HEK293 (cell line): ENCODE data around the gene SLC12A2.

ENCODE experiments used
- BCL11A ChIP-seq: fragments of 450-650 bp; formaldehyde crosslinking; IDR thresholded peaks from 2 replicates; pipeline ENCODE4 v1.5.1; 2016; ENCODE audit warnings: low read depth, missing biosample characterization, missing genetic modification characterization
- BCL11B ChIP-seq: fragments of 450-650 bp; formaldehyde crosslinking; IDR thresholded peaks from 2 replicates; pipeline ENCODE4 v1.5.1; 2016; ENCODE audit warnings: low read depth, missing biosample characterization, missing genetic modification characterization
- FEZF1 ChIP-seq: fragments of 450-650 bp; formaldehyde crosslinking; IDR thresholded peaks from 2 replicates; pipeline ENCODE4 v1.5.1; 2016; ENCODE audit warnings: missing biosample characterization, missing genetic modification characterization
- GFI1B ChIP-seq: fragments of 450-650 bp; formaldehyde crosslinking; IDR thresholded peaks from 2 replicates; pipeline ENCODE4 v1.5.1; 2016; ENCODE audit warnings: missing biosample characterization, missing genetic modification characterization
- MZF1 ChIP-seq: fragments of 450-650 bp; formaldehyde crosslinking; IDR thresholded peaks from 2 replicates; pipeline ENCODE4 v1.5.1; 2017; ENCODE audit warnings: missing biosample characterization, missing genetic modification characterization, borderline replicate concordance
- OSR2 ChIP-seq: fragments of 450-650 bp; formaldehyde crosslinking; IDR thresholded peaks from 2 replicates; pipeline ENCODE4 v1.5.1; 2016; ENCODE audit warnings: missing biosample characterization, missing genetic modification characterization
- OVOL3 ChIP-seq: fragments of 450-650 bp; formaldehyde crosslinking; IDR thresholded peaks from 2 replicates; pipeline ENCODE4 v1.5.1; 2016; ENCODE audit warnings: missing biosample characterization, missing genetic modification characterization
- SCRT1 ChIP-seq: fragments of 450-650 bp; formaldehyde crosslinking; IDR thresholded peaks from 2 replicates; pipeline ENCODE4 v1.5.1; 2016; ENCODE audit warnings: missing biosample characterization, missing genetic modification characterization, borderline replicate concordance
- SP2 ChIP-seq: fragments of 450-650 bp; formaldehyde crosslinking; IDR thresholded peaks from 2 replicates; pipeline ENCODE4 v1.5.1; 2016; ENCODE audit warnings: missing biosample characterization, missing genetic modification characterization
- TCF7L2 ChIP-seq: IDR thresholded peaks from 2 replicates; pipeline ENCODE4 v1.6.1; 2011; ENCODE audit warnings: low read depth, mild to moderate bottlenecking, inconsistent platforms, low read length, moderate library complexity, borderline replicate concordance
- ZBTB44 ChIP-seq: fragments of 450-650 bp; IDR thresholded peaks from 2 replicates; pipeline ENCODE4 v1.5.1; 2018; ENCODE audit warnings: missing biosample characterization, mild to moderate bottlenecking, missing genetic modification characterization
- ZBTB8A ChIP-seq: fragments of 450-650 bp; formaldehyde crosslinking; IDR thresholded peaks from 2 replicates; pipeline ENCODE4 v1.5.1; 2016; ENCODE audit warnings: missing biosample characterization, missing genetic modification characterization
- ZIC2 ChIP-seq: fragments of 450-650 bp; formaldehyde crosslinking; IDR thresholded peaks from 2 replicates; pipeline ENCODE4 v1.5.1; 2016; ENCODE audit warnings: missing biosample characterization, missing genetic modification characterization
- ZNF155 ChIP-seq: fragments of 450-650 bp; formaldehyde crosslinking; IDR thresholded peaks from 2 replicates; pipeline ENCODE4 v1.5.1; 2016; ENCODE audit warnings: missing biosample characterization, missing genetic modification characterization
- ZNF18 ChIP-seq: fragments of 450-650 bp; formaldehyde crosslinking; IDR thresholded peaks from 2 replicates; pipeline ENCODE4 v1.5.1; 2016; ENCODE audit warnings: missing biosample characterization, missing genetic modification characterization
- ZNF2 ChIP-seq: fragments of 450-650 bp; formaldehyde crosslinking; IDR thresholded peaks from 2 replicates; pipeline ENCODE4 v1.5.1; 2016; ENCODE audit warnings: missing biosample characterization, missing genetic modification characterization
- ZNF26 ChIP-seq: fragments of 450-650 bp; formaldehyde crosslinking; IDR thresholded peaks from 2 replicates; pipeline ENCODE4 v1.5.1; 2016; ENCODE audit warnings: missing biosample characterization, missing genetic modification characterization
- ZNF362 ChIP-seq: fragments of 450-650 bp; formaldehyde crosslinking; IDR thresholded peaks from 2 replicates; pipeline ENCODE4 v1.5.1; 2016; ENCODE audit warnings: missing biosample characterization, missing genetic modification characterization
- ZNF366 ChIP-seq: fragments of 450-650 bp; formaldehyde crosslinking; conservative IDR thresholded peaks from 2 replicates; pipeline ENCODE4 v1.5.1; 2016; ENCODE audit warnings: missing biosample characterization, missing genetic modification characterization
- ZNF423 ChIP-seq: fragments of 450-650 bp; formaldehyde crosslinking; IDR thresholded peaks from 2 replicates; pipeline ENCODE4 v1.5.1; 2016; ENCODE audit warnings: missing biosample characterization, missing genetic modification characterization
- ZNF549 ChIP-seq: fragments of 450-650 bp; IDR thresholded peaks from 2 replicates; pipeline ENCODE4 v1.5.1; 2018; ENCODE audit warnings: missing biosample characterization, missing genetic modification characterization, mild to moderate bottlenecking, inconsistent platforms, moderate library complexity
- ZNF561 ChIP-seq: fragments of 450-650 bp; IDR thresholded peaks from 2 replicates; pipeline ENCODE4 v1.5.1; 2018; ENCODE audit warnings: missing biosample characterization, missing genetic modification characterization, borderline replicate concordance
- ZNF571 ChIP-seq: fragments of 450-650 bp; formaldehyde crosslinking; IDR thresholded peaks from 2 replicates; pipeline ENCODE4 v1.5.0; 2017; ENCODE audit warnings: missing biosample characterization, missing genetic modification characterization
- ZNF610 ChIP-seq: fragments of 450-650 bp; formaldehyde crosslinking; IDR thresholded peaks from 2 replicates; pipeline ENCODE4 v1.5.1; 2016; ENCODE audit warnings: missing biosample characterization, missing genetic modification characterization, borderline replicate concordance
- ZNF621 ChIP-seq: fragments of 450-650 bp; formaldehyde crosslinking; IDR thresholded peaks from 2 replicates; pipeline ENCODE4 v1.5.1; 2017; ENCODE audit warnings: missing biosample characterization, missing genetic modification characterization
- ZNF747 ChIP-seq: fragments of 450-650 bp; formaldehyde crosslinking; IDR thresholded peaks from 2 replicates; pipeline ENCODE4 v1.5.1; 2016; ENCODE audit warnings: missing biosample characterization, missing genetic modification characterization
- ZNF843 ChIP-seq: fragments of 450-650 bp; formaldehyde crosslinking; IDR thresholded peaks from 2 replicates; pipeline ENCODE4 v1.5.1; 2016; ENCODE audit warnings: missing biosample characterization, missing genetic modification characterization
- ZSCAN30 ChIP-seq: fragments of 450-650 bp; IDR thresholded peaks from 2 replicates; pipeline ENCODE4 v1.5.1; 2018; ENCODE audit warnings: missing biosample characterization, mild to moderate bottlenecking, missing genetic modification characterization, moderate library complexity
- ZSCAN4 ChIP-seq: fragments of 450-650 bp; formaldehyde crosslinking; IDR thresholded peaks from 2 replicates; pipeline ENCODE4 v1.5.1; 2017; ENCODE audit warnings: missing biosample characterization, missing genetic modification characterization
- ZXDB ChIP-seq: fragments of 450-650 bp; formaldehyde crosslinking; IDR thresholded peaks from 2 replicates; pipeline ENCODE4 v1.5.1; 2016; ENCODE audit warnings: missing biosample characterization, missing genetic modification characterization
- TF ChIP-seq, protein P1 (sequence below): fragments of 450-650 bp; formaldehyde crosslinking; IDR thresholded peaks from 2 replicates; pipeline ENCODE4 v1.5.1; 2017; ENCODE audit warnings: missing biosample characterization, missing genetic modification characterization
- TF ChIP-seq, protein P2 (sequence below): fragments of 450-650 bp; formaldehyde crosslinking; IDR thresholded peaks from 2 replicates; pipeline ENCODE4 v1.5.1; 2016; ENCODE audit warnings: missing biosample characterization, missing genetic modification characterization

SLC12A2 gene

DNA sequence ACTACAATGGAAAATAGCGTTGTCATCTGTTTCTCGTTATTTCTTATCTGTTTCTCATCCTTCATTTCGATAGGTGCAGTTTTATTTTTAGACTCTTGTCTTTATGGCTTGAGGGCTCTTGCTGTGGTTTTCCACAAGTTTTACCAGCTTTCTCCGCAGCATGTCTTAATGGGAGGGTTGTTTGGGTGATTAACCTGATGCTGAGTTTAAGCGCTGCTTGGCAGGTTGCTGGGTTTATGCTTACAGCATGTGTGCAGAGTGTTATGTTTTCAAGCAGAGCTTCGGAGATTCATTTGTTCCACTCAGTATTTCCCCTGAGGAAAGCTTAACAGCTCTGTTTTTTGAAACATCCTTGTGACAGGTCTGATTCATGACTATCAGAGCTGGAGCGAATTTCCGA lies 154.0 kb downstream of the SLC12A2 start (continued):
- peak; percentile 78 for TF ChIP-seq ZBTB44 (tag by site-specific recombination)
- peak; percentile 92 for TF ChIP-seq OVOL3 (tag by site-specific recombination)
- TF ChIP-seq ZNF155 (tag by site-specific recombination), result no peak
- TF ChIP-seq ZSCAN4 (tag by site-specific recombination), result no peak
- peak; percentile 57; the same call in 1 of the 2 replicates for TF ChIP-seq ZNF610 (tag by site-specific recombination)
- no peak for TF ChIP-seq ZNF26 (tag by site-specific recombination)
- peak; percentile 23; the same call in 1 of the 2 replicates for TF ChIP-seq ZBTB8A
- TF ChIP-seq ZNF561 (tag by site-specific recombination), result peak; percentile 37; the same call in 1 of the 2 replicates
- TF ChIP-seq, protein P1, sequence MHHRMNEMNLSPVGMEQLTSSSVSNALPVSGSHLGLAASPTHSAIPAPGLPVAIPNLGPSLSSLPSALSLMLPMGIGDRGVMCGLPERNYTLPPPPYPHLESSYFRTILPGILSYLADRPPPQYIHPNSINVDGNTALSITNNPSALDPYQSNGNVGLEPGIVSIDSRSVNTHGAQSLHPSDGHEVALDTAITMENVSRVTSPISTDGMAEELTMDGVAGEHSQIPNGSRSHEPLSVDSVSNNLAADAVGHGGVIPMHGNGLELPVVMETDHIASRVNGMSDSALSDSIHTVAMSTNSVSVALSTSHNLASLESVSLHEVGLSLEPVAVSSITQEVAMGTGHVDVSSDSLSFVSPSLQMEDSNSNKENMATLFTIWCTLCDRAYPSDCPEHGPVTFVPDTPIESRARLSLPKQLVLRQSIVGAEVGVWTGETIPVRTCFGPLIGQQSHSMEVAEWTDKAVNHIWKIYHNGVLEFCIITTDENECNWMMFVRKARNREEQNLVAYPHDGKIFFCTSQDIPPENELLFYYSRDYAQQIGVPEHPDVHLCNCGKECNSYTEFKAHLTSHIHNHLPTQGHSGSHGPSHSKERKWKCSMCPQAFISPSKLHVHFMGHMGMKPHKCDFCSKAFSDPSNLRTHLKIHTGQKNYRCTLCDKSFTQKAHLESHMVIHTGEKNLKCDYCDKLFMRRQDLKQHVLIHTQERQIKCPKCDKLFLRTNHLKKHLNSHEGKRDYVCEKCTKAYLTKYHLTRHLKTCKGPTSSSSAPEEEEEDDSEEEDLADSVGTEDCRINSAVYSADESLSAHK (tag by site-specific recombination), result peak; percentile 82
- TF ChIP-seq TCF7L2, result no peak
- TF ChIP-seq, protein P2, sequence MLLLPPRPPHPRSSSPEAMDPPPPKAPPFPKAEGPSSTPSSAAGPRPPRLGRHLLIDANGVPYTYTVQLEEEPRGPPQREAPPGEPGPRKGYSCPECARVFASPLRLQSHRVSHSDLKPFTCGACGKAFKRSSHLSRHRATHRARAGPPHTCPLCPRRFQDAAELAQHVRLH (tag by site-specific recombination), result peak; percentile 85; the same call in 1 of the 2 replicates
- TF ChIP-seq BCL11B, result peak; percentile 87
- no peak for TF ChIP-seq ZNF366
- TF ChIP-seq OSR2 (tag by site-specific recombination), result peak; percentile 20; the same call in 1 of the 2 replicates
- TF ChIP-seq ZNF423 (tag by site-specific recombination), result 0 out of 2 replicates have a peak, but pooled peaks have one; percentile 22
- no peak for TF ChIP-seq ZNF621 (tag by site-specific recombination)
- no peak for TF ChIP-seq ZNF362
- TF ChIP-seq ZNF18, result no peak
- peak; percentile 31; the same call in 1 of the 2 replicates for TF ChIP-seq ZNF549 (tag by site-specific recombination)
- TF ChIP-seq ZIC2 (tag by site-specific recombination), result peak; percentile 98
- TF ChIP-seq ZNF571 (tag by site-specific recombination), result no peak
- TF ChIP-seq ZNF2 (tag by site-specific recombination), result 0 out of 2 replicates have a peak, but pooled peaks have one; percentile 60
- TF ChIP-seq ZNF843 (tag by site-specific recombination), result peak; percentile 95
- TF ChIP-seq MZF1, result peak; percentile 58; the same call in 1 of the 2 replicates
- TF ChIP-seq SP2 (tag by site-specific recombination), result no peak
- TF ChIP-seq GFI1B, result peak; percentile 69; the same call in 1 of the 2 replicates
- TF ChIP-seq ZXDB (tag by site-specific recombination), result peak; percentile 70
- peak; percentile 43; the same call in 1 of the 2 replicates for TF ChIP-seq BCL11A
- peak; percentile 82 for TF ChIP-seq FEZF1 (tag by site-specific recombination)
- peak; percentile 67; the same call in 1 of the 2 replicates for TF ChIP-seq ZSCAN30 (tag by site-specific recombination)
- no peak for TF ChIP-seq ZNF747 (tag by site-specific recombination)
- peak; percentile 97 for TF ChIP-seq SCRT1 (tag by site-specific recombination)
